Testis (tissue), 2 donors: ENCODE data around the gene SPATA3.

Experiments
- CTCF ChIP-seq, 3 experiments: fragments of 450-650 bp in 2 of 3; fragments of 200-600 bp in 1 of 3; sonication (generic) in 1 of 3; IDR thresholded peaks; one replicate each; pipeline ENCODE4 v1.5.1; 2016 to 2019; ENCODE audit warnings: antibody characterized with exemption in 3 of 3, mild to moderate bottlenecking in 2 of 3, moderate library complexity in 1 of 3
- POLR2A ChIP-seq: fragments of 450-650 bp; IDR thresholded peaks from one replicate; pipeline ENCODE4 v1.6.1; 2017; ENCODE audit warnings: antibody characterized with exemption, mild to moderate bottlenecking, moderate library complexity

- TF ChIP-seq CTCF (IDR thresholded peaks at IDR 0.05): no peak
- TF ChIP-seq POLR2A: no peak
Observed at GRCh38 chr2:230957756-230958391, 38.0 kb upstream of the SPATA3 start.
